ENCODE data around the gene CNIH1. TPM values are rescaled to one million over a fixed set of nuclear protein-coding genes. Genes with fewer than 3 reads are reported as not detected.

CNIH1 gene
- polyA plus RNA-seq (2012; ENCODE audit: insufficient read depth, insufficient read length, low read depth) = 125 TPM

DNA sequence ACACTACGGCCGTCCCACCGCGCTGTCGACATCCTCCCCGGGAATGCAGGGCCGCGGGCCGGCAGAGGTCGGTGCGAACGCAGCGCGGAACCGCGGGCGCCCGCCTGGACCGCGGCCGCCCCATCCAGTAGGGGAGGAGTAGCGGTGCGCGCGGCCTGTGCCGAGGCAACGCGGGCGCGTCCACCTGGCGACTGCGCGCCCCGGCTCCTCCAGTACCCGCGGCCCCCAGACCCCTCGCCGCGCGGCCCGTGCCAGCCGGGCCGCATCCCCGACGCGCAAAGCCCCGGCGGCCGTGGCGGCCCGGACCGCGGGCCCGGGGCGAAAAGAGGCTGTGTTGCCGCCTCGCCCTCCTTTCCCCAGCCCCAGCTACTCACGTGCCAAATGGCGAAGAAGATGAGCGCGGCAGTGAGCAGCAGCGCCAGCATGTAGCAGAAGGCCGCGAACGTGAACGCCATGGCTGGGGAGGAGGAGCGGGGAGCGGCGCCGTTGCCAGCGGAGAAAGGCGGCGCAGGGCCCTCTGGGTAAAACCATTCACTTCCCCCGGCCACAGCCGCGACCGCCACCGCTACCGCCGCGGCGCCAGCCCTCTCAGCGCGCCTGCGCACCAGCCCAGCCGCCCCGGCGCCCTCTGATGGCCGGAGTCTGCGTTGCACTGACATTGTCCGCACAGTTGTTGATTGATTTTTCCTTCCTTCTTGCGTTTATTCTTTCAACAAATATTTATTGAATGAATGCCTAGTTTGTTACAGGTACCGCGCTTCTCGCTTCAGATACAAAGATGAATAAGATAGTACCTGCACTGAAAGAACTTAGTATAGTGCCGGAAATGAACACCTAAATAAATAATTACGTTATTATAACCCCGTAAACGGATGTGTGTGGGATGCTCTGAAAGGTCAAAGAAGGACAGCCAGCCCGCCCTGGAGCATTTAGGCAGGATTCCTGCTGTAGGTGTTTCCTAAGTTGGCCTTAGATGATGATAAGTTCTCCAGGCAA is at the start of gene CNIH1:
TSS of gene CNIH1 (minus strand) at position 502 of the 996 bp plus-strand sequence. CDS start at position 455, 47 bp downstream.
- TF ChIP-seq, protein P1, sequence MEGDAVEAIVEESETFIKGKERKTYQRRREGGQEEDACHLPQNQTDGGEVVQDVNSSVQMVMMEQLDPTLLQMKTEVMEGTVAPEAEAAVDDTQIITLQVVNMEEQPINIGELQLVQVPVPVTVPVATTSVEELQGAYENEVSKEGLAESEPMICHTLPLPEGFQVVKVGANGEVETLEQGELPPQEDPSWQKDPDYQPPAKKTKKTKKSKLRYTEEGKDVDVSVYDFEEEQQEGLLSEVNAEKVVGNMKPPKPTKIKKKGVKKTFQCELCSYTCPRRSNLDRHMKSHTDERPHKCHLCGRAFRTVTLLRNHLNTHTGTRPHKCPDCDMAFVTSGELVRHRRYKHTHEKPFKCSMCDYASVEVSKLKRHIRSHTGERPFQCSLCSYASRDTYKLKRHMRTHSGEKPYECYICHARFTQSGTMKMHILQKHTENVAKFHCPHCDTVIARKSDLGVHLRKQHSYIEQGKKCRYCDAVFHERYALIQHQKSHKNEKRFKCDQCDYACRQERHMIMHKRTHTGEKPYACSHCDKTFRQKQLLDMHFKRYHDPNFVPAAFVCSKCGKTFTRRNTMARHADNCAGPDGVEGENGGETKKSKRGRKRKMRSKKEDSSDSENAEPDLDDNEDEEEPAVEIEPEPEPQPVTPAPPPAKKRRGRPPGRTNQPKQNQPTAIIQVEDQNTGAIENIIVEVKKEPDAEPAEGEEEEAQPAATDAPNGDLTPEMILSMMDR (IDR thresholded peaks at IDR 0.05; ENCODE audit: low read depth, low read length) = peak; percentile 84
- Histone ChIP-seq H3K4me3 (ENCODE audit: low read depth, low read length) (peak within 1 kb of the TSS; percentile 96), H3K27me3 (no peaks in the 10 kb centered on the region), H3K9me3 (no peaks in the 10 kb centered on the region), H3K4me1 (peaks cover 4% of the 10 kb centered on the region), H3K36me3 (0 out of 2 replicates have a peak, but pooled peaks cover under 1% of the 10 kb centered on the region)
- peak; percentile 94 for DNase-seq

DNA sequence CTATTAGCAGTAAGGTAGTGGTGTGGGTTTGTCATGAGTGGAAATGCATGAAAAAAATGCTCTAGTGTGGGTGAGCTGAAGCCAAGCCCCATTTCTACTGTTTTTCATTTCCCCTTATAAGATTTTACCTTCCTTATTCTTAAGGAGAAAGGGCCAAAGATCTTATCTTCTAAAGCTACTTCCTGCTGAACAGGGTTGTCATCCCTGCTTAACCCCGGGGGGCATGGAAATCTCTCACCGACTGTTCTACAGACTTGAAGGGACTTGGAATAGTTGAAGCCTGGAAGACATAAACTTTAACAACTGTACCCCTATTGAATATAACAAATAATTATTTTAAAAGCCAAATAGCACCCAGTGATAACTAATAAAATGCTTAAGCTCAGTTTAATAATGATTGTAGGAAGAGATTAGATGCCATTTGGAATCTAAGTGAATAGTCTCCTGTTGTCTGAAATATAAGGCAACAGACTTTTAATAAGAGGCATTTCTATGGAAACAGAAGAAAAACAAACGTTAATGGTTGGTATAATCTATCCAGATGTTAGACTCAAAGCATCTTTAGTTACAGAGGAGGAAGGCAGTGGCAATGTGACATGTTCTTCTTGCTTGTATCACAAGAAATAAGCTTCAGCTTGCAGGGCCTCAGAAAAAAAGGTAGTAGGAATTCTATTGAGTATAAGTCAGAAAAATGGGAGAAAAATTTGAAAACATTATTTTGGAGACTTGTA is 49.4 kb upstream of the CNIH1 start:
- Histone ChIP-seq H3K36me3 (no peaks in the 10 kb centered on the region), H3K4me1 (no peaks in the 10 kb centered on the region; the same call in 1 of the 2 replicates), H3K4me3 (ENCODE audit: low read depth, low read length) (no peak overlapping the region), H3K27me3 (no peaks in the 10 kb centered on the region), H3K9me3 (no peaks in the 10 kb centered on the region)
- DNase-seq = no peak
- TF ChIP-seq, protein P1 (IDR thresholded peaks at IDR 0.05; ENCODE audit: low read depth, low read length) = no peak

DNA sequence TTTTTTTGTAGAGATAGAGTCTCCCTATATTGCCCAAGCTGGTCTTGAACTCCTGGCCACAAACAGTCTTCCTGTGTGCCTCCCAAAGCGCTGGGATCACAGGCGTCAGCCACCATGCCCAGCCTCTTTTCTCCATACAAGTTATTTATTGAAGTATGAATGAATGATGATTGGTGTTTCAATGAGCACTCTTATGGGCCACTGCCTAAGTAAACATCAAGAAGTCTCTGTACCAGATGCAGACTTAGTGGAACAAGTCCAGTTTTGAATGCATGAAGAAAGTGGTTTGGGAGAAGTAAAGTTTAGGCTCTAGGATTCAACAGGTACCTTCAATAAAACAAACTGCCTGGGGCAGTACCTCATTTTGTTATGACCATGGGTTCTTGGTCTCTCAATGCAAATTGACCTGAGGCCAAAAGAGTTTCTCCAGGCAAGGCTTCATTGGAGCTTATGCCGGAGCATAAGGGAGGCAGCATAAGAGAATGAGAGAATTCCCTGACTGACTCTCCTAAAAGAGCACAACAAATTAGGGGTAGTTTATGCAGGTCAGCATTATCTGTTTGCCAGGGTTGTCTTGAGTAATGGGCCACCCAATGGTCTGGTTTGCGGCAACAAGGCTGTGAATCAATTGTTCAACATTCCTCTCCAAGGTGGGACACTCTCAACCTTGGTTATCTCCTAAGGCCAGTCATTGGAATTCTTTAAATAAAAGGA is 48.7 kb upstream of the CNIH1 start:
- no peak for DNase-seq
- H3K27me3 ChIP-seq = no peaks in the 10 kb centered on the region
- TF ChIP-seq, protein P1 (IDR thresholded peaks at IDR 0.05; ENCODE audit: low read depth, low read length) = no peak
- H3K4me3 ChIP-seq (ENCODE audit: low read depth, low read length) = peak overlapping the region; percentile 76
- no peaks in the 10 kb centered on the region for H3K36me3 ChIP-seq
- no peaks in the 10 kb centered on the region for H3K9me3 ChIP-seq
- H3K4me1 ChIP-seq = no peaks in the 10 kb centered on the region; the same call in 1 of the 2 replicates

DNA sequence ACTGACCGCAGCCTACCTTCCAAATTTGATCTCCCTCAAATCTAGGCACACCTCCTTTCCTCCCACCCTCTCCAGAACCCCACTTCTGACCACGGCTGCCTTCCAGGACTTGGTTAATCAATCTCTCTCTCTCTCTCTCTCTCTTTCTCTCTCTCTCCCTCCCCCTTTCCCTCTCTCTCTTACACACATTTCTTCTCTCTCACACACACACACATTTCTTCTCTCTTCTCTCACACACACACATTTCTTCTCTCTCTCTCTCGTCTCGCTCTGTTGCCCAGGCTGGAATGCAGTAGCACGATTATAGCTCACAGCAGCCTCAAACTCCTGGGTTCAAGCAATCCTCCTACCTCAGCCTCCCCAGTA is 48.1 kb upstream of the CNIH1 start:
- H3K27me3 ChIP-seq = no peaks in the 10 kb centered on the region
- H3K4me3 ChIP-seq (ENCODE audit: low read depth, low read length) = peak overlapping the region; percentile 76
- DNase-seq = no peak
- H3K36me3 ChIP-seq = no peaks in the 10 kb centered on the region
- TF ChIP-seq, protein P1 (IDR thresholded peaks at IDR 0.05; ENCODE audit: low read depth, low read length) = no peak
- H3K9me3 ChIP-seq = no peaks in the 10 kb centered on the region
- H3K4me1 ChIP-seq = no peaks in the 10 kb centered on the region; the same call in 1 of the 2 replicates

DNA sequence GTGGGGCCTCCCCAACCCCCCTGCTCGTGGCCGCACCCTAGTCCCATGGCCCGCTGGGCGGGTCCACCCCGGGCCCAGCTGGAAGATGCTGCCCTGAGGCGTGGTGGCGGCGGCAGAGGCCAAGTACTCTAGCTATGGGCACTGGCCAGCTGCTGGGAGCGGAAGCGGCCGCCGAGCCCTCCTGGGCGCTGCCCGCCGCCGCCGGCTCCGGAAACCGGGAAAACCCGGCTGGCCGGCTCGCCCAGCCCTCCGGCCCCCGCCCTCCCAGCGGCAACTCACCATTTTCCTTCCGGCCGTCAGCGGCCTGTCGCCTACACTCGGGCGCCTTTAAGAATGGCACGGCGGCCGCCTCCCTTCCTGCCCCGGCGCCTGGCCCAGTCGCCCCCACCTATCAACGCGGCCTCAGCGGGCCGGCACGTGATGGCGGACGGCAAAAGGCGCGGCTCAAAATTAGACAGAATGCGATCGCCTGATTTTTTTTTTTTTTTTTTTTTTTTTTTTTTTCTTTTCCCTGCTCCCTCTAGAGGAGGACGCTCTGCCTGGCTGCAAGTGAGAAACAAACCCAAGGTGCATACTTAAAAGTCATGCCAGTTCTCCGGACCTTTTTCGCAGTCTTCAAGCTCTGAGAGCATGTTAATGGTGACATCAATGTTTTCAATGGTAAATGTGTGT is 47.6 kb upstream of the CNIH1 start, which contains the start of gene GMFB:
TSS of gene GMFB (minus strand) at position 335 of the 672 bp plus-strand sequence. CDS start at position 282, 53 bp downstream.
- TF ChIP-seq, protein P1 (IDR thresholded peaks at IDR 0.05; ENCODE audit: low read depth, low read length) = peak; percentile 61
- peak within 1 kb of the TSS; percentile 76 for H3K4me3 ChIP-seq (ENCODE audit: low read depth, low read length)
- H3K27me3 ChIP-seq = no peaks in the 10 kb centered on the region
- H3K36me3 ChIP-seq = no peaks in the 10 kb centered on the region
- no peaks in the 10 kb centered on the region for H3K9me3 ChIP-seq
- DNase-seq = peak; percentile 91
- no peaks in the 10 kb centered on the region; the same call in 1 of the 2 replicates for H3K4me1 ChIP-seq
